ENCODE measurements around the gene ARHGAP6. TPM values are rescaled to one million over a fixed set of nuclear protein-coding genes. Genes with fewer than 3 reads are reported as not detected.
"Not testable (repeated sequence)": the region's sequence is repeated elsewhere in the genome, so short reads cannot be mapped to it uniquely, and the experiment has no call there.

The ARHGAP6 gene
- total RNA-seq, 1 experiment from 2014 or later = not detected

DNA sequence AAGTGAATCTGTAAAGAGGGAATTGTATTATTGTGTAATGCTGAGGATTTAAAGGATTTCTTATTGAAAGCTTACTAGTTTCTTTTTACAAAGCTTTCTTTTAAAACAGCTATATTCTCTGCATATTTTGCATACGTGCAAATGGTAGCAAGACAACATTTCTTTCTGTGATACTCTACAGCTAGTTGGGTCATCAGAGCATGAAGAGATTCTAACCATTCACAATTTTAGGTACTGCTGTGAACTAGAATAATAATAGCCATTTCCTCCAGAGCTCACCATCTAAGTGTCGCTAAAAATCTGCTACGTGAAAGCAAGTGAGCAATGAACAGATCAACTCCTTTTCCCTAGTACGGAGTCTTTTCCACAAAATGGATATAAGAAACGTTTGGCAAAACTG, 37.3 kb downstream of the ARHGAP6 start:
- intact Hi-C loops (cut with micrococcal nuclease) = no loop called here
- CTCF ChIA-PET = no interaction called here
- Mint-ChIP-seq H3K27me3 (ENCODE audit: insufficient read depth, unreplicated experiment) (peaks cover 32% of the 10 kb centered on the region), H3K4me3 (ENCODE audit: unreplicated experiment) (no peak overlapping the region), H3K27ac (ENCODE audit: low read depth, unreplicated experiment) (no peak overlapping the region), H3K9me3 (ENCODE audit: unreplicated experiment) (peaks cover 7% of the 10 kb centered on the region), H3K36me3 (ENCODE audit: insufficient read depth, unreplicated experiment) (no peaks in the 10 kb centered on the region), H3K4me1 (ENCODE audit: insufficient read depth, unreplicated experiment) (no peaks in the 10 kb centered on the region)
- BruUV-seq (replicated peaks) = no TSS peak
- no peak for DNase-seq (ENCODE audit: unreplicated experiment)
- POLR2A ChIA-PET = interaction anchor here (0.7 to 1.1 kb wide), 2 partner anchors 103 to 131 kb away, joined by 3 read pairs; no protein-coding TSS in a partner anchor
- TF ChIP-seq, protein P1, sequence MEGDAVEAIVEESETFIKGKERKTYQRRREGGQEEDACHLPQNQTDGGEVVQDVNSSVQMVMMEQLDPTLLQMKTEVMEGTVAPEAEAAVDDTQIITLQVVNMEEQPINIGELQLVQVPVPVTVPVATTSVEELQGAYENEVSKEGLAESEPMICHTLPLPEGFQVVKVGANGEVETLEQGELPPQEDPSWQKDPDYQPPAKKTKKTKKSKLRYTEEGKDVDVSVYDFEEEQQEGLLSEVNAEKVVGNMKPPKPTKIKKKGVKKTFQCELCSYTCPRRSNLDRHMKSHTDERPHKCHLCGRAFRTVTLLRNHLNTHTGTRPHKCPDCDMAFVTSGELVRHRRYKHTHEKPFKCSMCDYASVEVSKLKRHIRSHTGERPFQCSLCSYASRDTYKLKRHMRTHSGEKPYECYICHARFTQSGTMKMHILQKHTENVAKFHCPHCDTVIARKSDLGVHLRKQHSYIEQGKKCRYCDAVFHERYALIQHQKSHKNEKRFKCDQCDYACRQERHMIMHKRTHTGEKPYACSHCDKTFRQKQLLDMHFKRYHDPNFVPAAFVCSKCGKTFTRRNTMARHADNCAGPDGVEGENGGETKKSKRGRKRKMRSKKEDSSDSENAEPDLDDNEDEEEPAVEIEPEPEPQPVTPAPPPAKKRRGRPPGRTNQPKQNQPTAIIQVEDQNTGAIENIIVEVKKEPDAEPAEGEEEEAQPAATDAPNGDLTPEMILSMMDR (IDR thresholded peaks at IDR 0.05; ENCODE audit: unreplicated experiment) = no peak

DNA sequence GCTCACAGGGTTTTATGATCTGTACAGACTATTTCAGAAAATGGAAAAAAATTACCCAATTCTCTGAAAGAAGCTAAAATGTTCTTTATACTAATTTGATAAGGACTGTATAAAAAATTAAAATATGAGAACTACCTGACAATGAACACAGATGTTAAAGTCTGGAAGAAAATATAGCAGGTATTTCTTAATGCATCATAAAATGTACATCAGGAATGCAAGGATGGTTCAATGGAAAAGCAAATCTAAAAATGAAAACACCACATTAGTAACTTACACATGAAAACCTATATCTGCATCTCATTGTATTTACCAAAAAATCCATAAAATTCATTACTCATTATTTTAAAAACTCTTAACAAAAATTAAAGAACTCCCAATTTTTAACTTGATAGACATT, 39.4 kb downstream of the ARHGAP6 start:
- intact Hi-C loops (cut with micrococcal nuclease) = no loop called here
- Mint-ChIP-seq H3K4me3 (ENCODE audit: unreplicated experiment) (no peak overlapping the region), H3K36me3 (ENCODE audit: insufficient read depth, unreplicated experiment) (no peaks in the 10 kb centered on the region), H3K9me3 (ENCODE audit: unreplicated experiment) (peaks cover 7% of the 10 kb centered on the region), H3K27me3 (ENCODE audit: insufficient read depth, unreplicated experiment) (peaks cover 27% of the 10 kb centered on the region), H3K27ac (ENCODE audit: low read depth, unreplicated experiment) (no peak overlapping the region), H3K4me1 (ENCODE audit: insufficient read depth, unreplicated experiment) (no peaks in the 10 kb centered on the region)
- TF ChIP-seq, protein P1 (IDR thresholded peaks at IDR 0.05; ENCODE audit: unreplicated experiment) = no peak
- ChIA-PET POLR2A (no interaction called here), CTCF (no interaction called here)
- DNase-seq (ENCODE audit: unreplicated experiment) = no peak
- no TSS peak for BruUV-seq (replicated peaks)

DNA sequence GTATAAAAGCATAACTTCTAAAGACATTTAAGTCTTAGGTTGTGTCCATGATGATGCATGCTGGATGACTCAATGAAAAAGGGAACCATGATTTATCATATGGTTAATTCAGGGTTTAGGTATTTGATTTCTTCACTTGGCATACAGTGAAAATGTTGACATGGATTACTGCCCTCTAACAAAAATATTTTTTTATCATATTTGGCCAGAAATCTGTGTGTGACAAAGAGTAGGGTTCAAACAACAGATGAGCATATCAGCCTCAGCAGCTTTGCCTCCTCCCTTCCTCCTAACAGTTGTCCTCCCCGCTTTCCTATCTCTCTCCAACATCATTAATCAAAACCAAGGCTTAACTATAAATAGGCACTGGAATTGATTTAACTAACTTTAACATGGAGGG, 46.3 kb downstream of the ARHGAP6 start:
- intact Hi-C loops (cut with micrococcal nuclease) = no loop called here
- Mint-ChIP-seq H3K9me3 (ENCODE audit: unreplicated experiment) (no peaks in the 10 kb centered on the region), H3K4me3 (ENCODE audit: unreplicated experiment) (no peak overlapping the region), H3K27me3 (ENCODE audit: insufficient read depth, unreplicated experiment) (peaks cover 38% of the 10 kb centered on the region), H3K36me3 (ENCODE audit: insufficient read depth, unreplicated experiment) (no peaks in the 10 kb centered on the region), H3K27ac (ENCODE audit: low read depth, unreplicated experiment) (no peak overlapping the region), H3K4me1 (ENCODE audit: insufficient read depth, unreplicated experiment) (no peaks in the 10 kb centered on the region)
- DNase-seq (ENCODE audit: unreplicated experiment) = peak; percentile 17
- no TSS peak for BruUV-seq (replicated peaks)
- CTCF ChIA-PET = interaction anchor here (3.3 kb wide), 1 partner anchor 15 kb away, joined by 11 read pairs; no protein-coding TSS in a partner anchor
- POLR2A ChIA-PET = no interaction called here
- TF ChIP-seq, protein P1 (IDR thresholded peaks at IDR 0.05; ENCODE audit: unreplicated experiment) = no peak

DNA sequence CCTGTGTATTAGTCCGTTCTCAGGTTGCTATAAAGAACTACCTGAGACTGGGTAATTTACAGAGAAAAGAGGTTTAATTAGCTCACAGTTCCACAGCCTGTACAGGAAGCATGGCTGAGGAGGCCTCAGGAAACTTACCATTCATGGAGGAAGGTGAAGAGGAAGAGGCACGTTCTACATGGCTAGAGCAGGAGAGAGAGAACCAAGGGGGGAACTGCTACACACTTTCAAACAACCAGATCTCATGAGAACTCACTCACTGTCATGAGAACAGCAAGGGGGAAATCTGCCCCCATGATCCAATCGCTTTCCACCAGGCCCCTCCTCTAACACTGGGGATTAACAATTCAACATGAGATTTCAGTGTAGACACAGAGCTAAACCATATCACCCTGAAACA, 51.5 kb downstream of the ARHGAP6 start:
- H3K9me3 Mint-ChIP-seq (ENCODE audit: unreplicated experiment); BruUV-seq (replicated peaks); intact Hi-C loops (cut with micrococcal nuclease); H3K4me1 Mint-ChIP-seq (ENCODE audit: insufficient read depth, unreplicated experiment); DNase-seq (ENCODE audit: unreplicated experiment); H3K36me3 Mint-ChIP-seq (ENCODE audit: insufficient read depth, unreplicated experiment); CTCF ChIA-PET; H3K4me3 Mint-ChIP-seq (ENCODE audit: unreplicated experiment); POLR2A ChIA-PET; H3K27ac Mint-ChIP-seq (ENCODE audit: low read depth, unreplicated experiment): not testable (repeated sequence)
- H3K27me3 Mint-ChIP-seq (ENCODE audit: insufficient read depth, unreplicated experiment) = peaks cover 13% of the 10 kb centered on the region

DNA sequence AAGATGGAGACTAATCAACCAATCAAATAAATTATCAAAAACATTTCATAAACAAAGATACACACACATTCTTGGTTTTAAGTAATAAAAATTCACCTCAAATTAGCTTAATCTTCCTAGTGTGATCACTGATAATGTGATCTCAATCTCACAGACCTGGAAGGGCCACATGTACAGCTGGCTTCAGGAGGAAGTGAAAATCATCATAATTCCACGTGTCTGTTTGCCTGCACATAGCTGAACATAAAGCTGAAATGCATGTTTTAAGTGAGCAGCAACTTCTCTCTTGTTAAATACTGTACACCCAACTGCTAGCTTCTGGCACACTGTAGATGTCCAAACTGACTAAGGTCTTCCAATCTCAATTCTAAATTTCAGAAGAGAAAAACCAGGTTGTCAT, 53.8 kb downstream of the ARHGAP6 start:
- POLR2A ChIA-PET = no interaction called here
- Mint-ChIP-seq H3K27ac (ENCODE audit: low read depth, unreplicated experiment) (no peak overlapping the region), H3K4me3 (ENCODE audit: unreplicated experiment) (no peak overlapping the region), H3K9me3 (ENCODE audit: unreplicated experiment) (no peaks in the 10 kb centered on the region), H3K27me3 (ENCODE audit: insufficient read depth, unreplicated experiment) (peaks cover 4% of the 10 kb centered on the region), H3K4me1 (ENCODE audit: insufficient read depth, unreplicated experiment) (no peaks in the 10 kb centered on the region), H3K36me3 (ENCODE audit: insufficient read depth, unreplicated experiment) (no peaks in the 10 kb centered on the region)
- no TSS peak for BruUV-seq (replicated peaks)
- TF ChIP-seq, protein P1 (IDR thresholded peaks at IDR 0.05; ENCODE audit: unreplicated experiment) = no peak
- CTCF ChIA-PET = interaction anchor here (0.6 to 1.3 kb wide), 3 partner anchors 18 to 845 kb away, joined by 3 to 4 read pairs (median 3); no protein-coding TSS in a partner anchor
- DNase-seq (ENCODE audit: unreplicated experiment) = no peak
- intact Hi-C loops (cut with micrococcal nuclease) = no loop called here

Data from MCF 10A (cell line).